ENCODE results near the gene DCDC2B. TPM values are rescaled to one million over a fixed set of nuclear protein-coding genes. Genes with fewer than 3 reads are reported as not detected.

The DCDC2B gene
- total and polyA plus RNA-seq, 10 donors, result 0.03 TPM; not detected in 9

DNA sequence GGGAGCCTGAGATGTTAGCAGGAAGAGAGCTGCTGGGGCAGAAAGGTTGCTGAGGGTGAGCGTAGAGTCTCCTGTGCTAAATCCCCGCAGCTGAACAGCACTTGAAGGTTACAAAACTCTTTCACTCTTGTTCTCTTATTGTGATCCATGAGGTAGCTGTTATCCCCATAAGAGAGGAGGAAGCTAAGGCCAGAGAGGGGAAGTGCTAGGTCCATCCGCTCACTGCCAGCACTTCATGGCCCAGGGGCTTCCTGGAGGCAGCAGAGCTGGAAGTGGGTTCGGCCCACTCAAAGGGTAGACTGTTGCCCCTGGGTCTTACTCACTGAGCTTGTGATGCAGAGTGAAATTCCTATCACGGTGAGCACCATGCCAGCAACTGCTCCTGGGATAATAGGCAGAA is 7.7 kb downstream of the DCDC2B start:
- H3K9me3 ChIP-seq, result no peaks in the 10 kb centered on the region
- H3K27me3 ChIP-seq (replicated peaks in 1 of 7), result no peaks in the 10 kb centered on the region
- H3K27ac ChIP-seq, result peak overlapping the region in 5 of 8 donors; percentile 21 to 67 (median 42)
- intact Hi-C loops (cut with DNase I; ENCODE audit: low total_unique reads), result no loop called here
- no peak overlapping the region for H3K4me3 ChIP-seq
- DNase-seq, result no peak
- TF ChIP-seq POLR2AphosphoS5 (IDR thresholded peaks at IDR 0.05), result no peak
- no peak for TF ChIP-seq POLR2A (IDR thresholded peaks at IDR 0.05)
- TF ChIP-seq, protein P1, sequence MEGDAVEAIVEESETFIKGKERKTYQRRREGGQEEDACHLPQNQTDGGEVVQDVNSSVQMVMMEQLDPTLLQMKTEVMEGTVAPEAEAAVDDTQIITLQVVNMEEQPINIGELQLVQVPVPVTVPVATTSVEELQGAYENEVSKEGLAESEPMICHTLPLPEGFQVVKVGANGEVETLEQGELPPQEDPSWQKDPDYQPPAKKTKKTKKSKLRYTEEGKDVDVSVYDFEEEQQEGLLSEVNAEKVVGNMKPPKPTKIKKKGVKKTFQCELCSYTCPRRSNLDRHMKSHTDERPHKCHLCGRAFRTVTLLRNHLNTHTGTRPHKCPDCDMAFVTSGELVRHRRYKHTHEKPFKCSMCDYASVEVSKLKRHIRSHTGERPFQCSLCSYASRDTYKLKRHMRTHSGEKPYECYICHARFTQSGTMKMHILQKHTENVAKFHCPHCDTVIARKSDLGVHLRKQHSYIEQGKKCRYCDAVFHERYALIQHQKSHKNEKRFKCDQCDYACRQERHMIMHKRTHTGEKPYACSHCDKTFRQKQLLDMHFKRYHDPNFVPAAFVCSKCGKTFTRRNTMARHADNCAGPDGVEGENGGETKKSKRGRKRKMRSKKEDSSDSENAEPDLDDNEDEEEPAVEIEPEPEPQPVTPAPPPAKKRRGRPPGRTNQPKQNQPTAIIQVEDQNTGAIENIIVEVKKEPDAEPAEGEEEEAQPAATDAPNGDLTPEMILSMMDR (IDR thresholded peaks at IDR 0.05 in 8 of 11, conservative IDR thresholded peaks at IDR 0.05 in 3 of 11), result no peak
- H3K4me1 ChIP-seq, result peaks cover 15 to 49% (median 37%) of the 10 kb centered on the region in 6 donors
- peaks cover 0 to 77% (median 27%) of the 10 kb centered on the region in 6 donors for H3K36me3 ChIP-seq
- WGBS, 5 donors, result 53 to 85% (median 76%) methylated on average over 4 to 5 of the region's 5 CpGs

- peaks cover 0 to 67% (median 29%) of the 10 kb centered on the region in 6 donors for H3K36me3 ChIP-seq
- no peak overlapping the region for H3K27ac ChIP-seq
- TF ChIP-seq, protein P1 (IDR thresholded peaks at IDR 0.05 in 8 of 11, conservative IDR thresholded peaks at IDR 0.05 in 3 of 11), result no peak
- no peak for TF ChIP-seq POLR2A (IDR thresholded peaks at IDR 0.05)
- no peak for TF ChIP-seq POLR2AphosphoS5 (IDR thresholded peaks at IDR 0.05)
- H3K9me3 ChIP-seq, result no peaks in the 10 kb centered on the region
- no peak overlapping the region for H3K4me3 ChIP-seq
- H3K4me1 ChIP-seq, result peaks cover 26 to 56% (median 48%) of the 10 kb centered on the region in 6 donors
- 90 to 96% (median 91%) methylated on average over 7 of the region's 7 CpGs for WGBS, 5 donors
- no peaks in the 10 kb centered on the region for H3K27me3 ChIP-seq (replicated peaks in 1 of 7)
- no peak for DNase-seq
- intact Hi-C loops (cut with DNase I; ENCODE audit: low total_unique reads), result no loop called here
Observed at GRCh38 chr1:32219022-32219421, 10.1 kb downstream of the DCDC2B start.

DNA sequence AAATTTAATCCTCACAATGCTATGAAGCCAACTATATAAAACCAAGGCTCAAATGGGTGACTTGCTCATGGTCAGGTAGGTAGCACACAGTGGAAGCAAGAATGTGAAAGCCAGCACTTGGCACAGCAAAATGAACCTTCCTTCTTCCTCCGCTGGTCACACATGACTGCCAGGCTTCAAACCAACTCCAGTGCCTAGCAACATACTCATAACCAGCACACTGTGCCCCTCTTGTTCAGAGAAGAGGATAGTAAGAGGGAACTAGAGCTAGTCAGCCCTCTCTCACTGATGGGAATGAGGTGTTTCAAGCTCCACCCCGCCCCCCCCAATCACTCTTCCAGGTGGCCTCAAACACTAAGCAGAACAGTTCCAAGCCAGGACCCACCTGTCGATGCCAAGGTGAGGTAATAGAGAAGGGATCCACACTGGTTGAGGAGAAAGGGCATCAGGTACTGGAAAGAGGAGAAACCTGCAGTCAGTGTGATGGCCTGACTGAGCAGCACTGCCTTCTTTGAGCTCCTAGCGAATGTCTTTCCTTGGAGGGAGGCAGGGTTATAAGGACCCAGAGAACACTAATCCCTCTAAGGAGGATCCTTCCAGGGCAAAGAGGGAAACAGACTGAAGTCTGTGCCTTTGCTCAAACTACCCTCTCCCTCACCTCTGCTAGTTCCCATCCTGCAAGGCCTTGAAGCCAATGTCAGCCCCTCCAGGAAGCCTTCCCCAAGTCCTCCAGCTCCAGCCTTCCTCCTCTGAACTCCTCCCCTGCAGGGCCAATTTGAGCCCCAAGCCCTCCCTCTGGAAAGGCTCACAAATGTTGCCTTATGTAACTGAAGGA is 12.1 kb downstream of the DCDC2B start:
- H3K27me3 ChIP-seq (replicated peaks in 1 of 7), result no peaks in the 10 kb centered on the region
- intact Hi-C loops (cut with DNase I; ENCODE audit: low total_unique reads), result no loop called here
- DNase-seq, result no peak
- peak overlapping the region in 5 of 8 donors; percentile 86 to 97 (median 92) for H3K27ac ChIP-seq
- H3K9me3 ChIP-seq, result no peaks in the 10 kb centered on the region
- peaks cover 23 to 64% (median 47%) of the 10 kb centered on the region in 6 donors for H3K4me1 ChIP-seq
- TF ChIP-seq POLR2A (IDR thresholded peaks at IDR 0.05) (no peak), POLR2AphosphoS5 (IDR thresholded peaks at IDR 0.05) (no peak)
- TF ChIP-seq, protein P1 (IDR thresholded peaks at IDR 0.05 in 8 of 11, conservative IDR thresholded peaks at IDR 0.05 in 3 of 11), result no peak
- WGBS, 5 donors, result 76 to 91% (median 89%) methylated on average over 4 of the region's 4 CpGs
- H3K4me3 ChIP-seq, result peak overlapping the region; percentile 64 to 91 (median 84)
- H3K36me3 ChIP-seq, result peaks cover 0 to 67% (median 33%) of the 10 kb centered on the region in 6 donors

- Histone ChIP-seq H3K4me3 (peak overlapping the region; percentile 64 to 91 (median 84)), H3K36me3 (peaks cover 0 to 67% (median 34%) of the 10 kb centered on the region in 6 donors), H3K27ac (peak overlapping the region; percentile 63 to 97 (median 88)), H3K4me1 (peaks cover 21 to 64% (median 43%) of the 10 kb centered on the region in 6 donors), H3K27me3 (replicated peaks in 1 of 7) (no peaks in the 10 kb centered on the region), H3K9me3 (no peaks in the 10 kb centered on the region)
- no peak for DNase-seq
- intact Hi-C loops (cut with DNase I; ENCODE audit: low total_unique reads), result no loop called here
- WGBS, 5 donors, result 7 to 45% (median 18%) methylated on average over 5 to 13 of the region's 13 CpGs
- TF ChIP-seq POLR2AphosphoS5 (IDR thresholded peaks at IDR 0.05), result no peak
- no peak for TF ChIP-seq POLR2A (IDR thresholded peaks at IDR 0.05)
- TF ChIP-seq, protein P1 (IDR thresholded peaks at IDR 0.05 in 8 of 11, conservative IDR thresholded peaks at IDR 0.05 in 3 of 11), result no peak
Observed at GRCh38 chr1:32221581-32221979, 12.7 kb downstream of the DCDC2B start.
